ENCODE measurements around the gene SUGP1.

The SUGP1 gene

GRCh38 chr19:19232261-19232721 is 88.0 kb downstream of the SUGP1 start:
- DNase-seq (ENCODE audit: low read depth): no peak
- no peak for TF ChIP-seq CTCF (IDR thresholded peaks at IDR 0.05; ENCODE audit: insufficient read depth, low read depth, low read length, missing control alignments)
- no peak overlapping the region for H3K4me3 ChIP-seq (ENCODE audit: low read depth, low read length)

GRCh38 chr19:19230999-19231398 is 89.3 kb downstream of the SUGP1 start:
- H3K4me3 ChIP-seq (ENCODE audit: low read depth, low read length): no peak overlapping the region
- TF ChIP-seq CTCF (IDR thresholded peaks at IDR 0.05; ENCODE audit: insufficient read depth, low read depth, low read length, missing control alignments): no peak
- no peak for DNase-seq (ENCODE audit: low read depth)

- no peak for TF ChIP-seq CTCF (IDR thresholded peaks at IDR 0.05; ENCODE audit: insufficient read depth, low read depth, low read length, missing control alignments)
- DNase-seq (ENCODE audit: low read depth): no peak
- H3K4me3 ChIP-seq (ENCODE audit: low read depth, low read length): no peak overlapping the region
Measured at GRCh38 chr19:19229701-19230100, 90.6 kb downstream of the SUGP1 start.

GRCh38 chr19:19227217-19227616 is 93.1 kb downstream of the SUGP1 start:
- no peak for TF ChIP-seq CTCF (IDR thresholded peaks at IDR 0.05; ENCODE audit: insufficient read depth, low read depth, low read length, missing control alignments)
- no peak for DNase-seq (ENCODE audit: low read depth)
- H3K4me3 ChIP-seq (ENCODE audit: low read depth, low read length): no peak overlapping the region

GRCh38 chr19:19226663-19227062 is 93.6 kb downstream of the SUGP1 start:
- DNase-seq (ENCODE audit: low read depth): no peak
- no peak for TF ChIP-seq CTCF (IDR thresholded peaks at IDR 0.05; ENCODE audit: insufficient read depth, low read depth, low read length, missing control alignments)
- H3K4me3 ChIP-seq (ENCODE audit: low read depth, low read length): no peak overlapping the region

- no peak for DNase-seq (ENCODE audit: low read depth)
- no peak overlapping the region for H3K4me3 ChIP-seq (ENCODE audit: low read depth, low read length)
- no peak for TF ChIP-seq CTCF (IDR thresholded peaks at IDR 0.05; ENCODE audit: insufficient read depth, low read depth, low read length, missing control alignments)
Measured at GRCh38 chr19:19226204-19226603, 94.1 kb downstream of the SUGP1 start.
